ENCODE data around the gene IRGC.

- TF ChIP-seq ISL1 (CRISPR knock-in tag; IDR thresholded peaks at IDR 0.05) (no peak), CREB5 (CRISPR knock-in tag; IDR thresholded peaks at IDR 0.05; ENCODE audit: low read depth) (no peak), ZNF8 (CRISPR knock-in tag; IDR thresholded peaks at IDR 0.05) (no peak), TCF4 (CRISPR knock-in tag; IDR thresholded peaks at IDR 0.05; ENCODE audit: borderline replicate concordance) (no peak), PATZ1 (CRISPR knock-in tag; IDR thresholded peaks at IDR 0.05; ENCODE audit: borderline replicate concordance) (no peak), RARB (CRISPR knock-in tag; IDR thresholded peaks at IDR 0.05) (no peak), ZFP3 (CRISPR knock-in tag; IDR thresholded peaks at IDR 0.05) (no peak), CSRNP3 (CRISPR knock-in tag; IDR thresholded peaks at IDR 0.05) (no peak), BACH2 (CRISPR knock-in tag; IDR thresholded peaks at IDR 0.05; ENCODE audit: borderline replicate concordance) (no peak), ARNTL (CRISPR knock-in tag; IDR thresholded peaks at IDR 0.05; ENCODE audit: borderline replicate concordance, low read depth) (no peak)
Measured at GRCh38 chr19:43747557-43748204, 31.8 kb downstream of the IRGC start.
